ENCODE data around the gene DHX32. TPM values are rescaled to one million over a fixed set of nuclear protein-coding genes. Genes with fewer than 3 reads are reported as not detected.

The DHX32 gene
- total RNA-seq, 1 experiment from 2014 or later: 12.0 TPM

GRCh38 chr10:125868372-125868975 lies 12.6 kb downstream of the DHX32 start:
- WGBS (ENCODE audit: extremely low coverage, insufficient read length, low lambda C conversion rate): no CpG with 5 or more reads among the region's 7 CpGs
- no peaks in the 10 kb centered on the region for H4K20me1 ChIP-seq (ENCODE audit: control insufficient read depth, insufficient read depth, insufficient read length)
- H2BK12ac ChIP-seq (ENCODE audit: insufficient read length, low read depth, low read length): no peak overlapping the region
- no peak overlapping the region for H3K4ac ChIP-seq (ENCODE audit: low read depth, low read length)
- no peak for DNase-seq
- no peak overlapping the region for H3K23ac ChIP-seq (ENCODE audit: insufficient read length, low read depth, low read length)
- no peaks in the 10 kb centered on the region for H3K27me3 ChIP-seq (ENCODE audit: insufficient read depth, low read length)
- Mint-ChIP-seq H3K27me3 (ENCODE audit: low read depth) (no peaks in the 10 kb centered on the region), H3K9me3 (no peaks in the 10 kb centered on the region), H3K4me3 (no peak overlapping the region), H3K36me3 (ENCODE audit: insufficient read depth in 1 of 3, low read depth in 3 of 3) (peaks cover 3 to 12% (median 7%) of the 10 kb centered on the region in 3 experiments; a peak in 5 of 7 replicates), H3K27ac (no peak overlapping the region), H3K4me1 (peaks cover 0 to 5% of the 10 kb centered on the region in 2 experiments; a peak in 1 of 4 replicates)
- H3K27ac ChIP-seq (ENCODE audit: insufficient read length, low read depth, low read length): no peak overlapping the region
- TF ChIP-seq, protein P1, sequence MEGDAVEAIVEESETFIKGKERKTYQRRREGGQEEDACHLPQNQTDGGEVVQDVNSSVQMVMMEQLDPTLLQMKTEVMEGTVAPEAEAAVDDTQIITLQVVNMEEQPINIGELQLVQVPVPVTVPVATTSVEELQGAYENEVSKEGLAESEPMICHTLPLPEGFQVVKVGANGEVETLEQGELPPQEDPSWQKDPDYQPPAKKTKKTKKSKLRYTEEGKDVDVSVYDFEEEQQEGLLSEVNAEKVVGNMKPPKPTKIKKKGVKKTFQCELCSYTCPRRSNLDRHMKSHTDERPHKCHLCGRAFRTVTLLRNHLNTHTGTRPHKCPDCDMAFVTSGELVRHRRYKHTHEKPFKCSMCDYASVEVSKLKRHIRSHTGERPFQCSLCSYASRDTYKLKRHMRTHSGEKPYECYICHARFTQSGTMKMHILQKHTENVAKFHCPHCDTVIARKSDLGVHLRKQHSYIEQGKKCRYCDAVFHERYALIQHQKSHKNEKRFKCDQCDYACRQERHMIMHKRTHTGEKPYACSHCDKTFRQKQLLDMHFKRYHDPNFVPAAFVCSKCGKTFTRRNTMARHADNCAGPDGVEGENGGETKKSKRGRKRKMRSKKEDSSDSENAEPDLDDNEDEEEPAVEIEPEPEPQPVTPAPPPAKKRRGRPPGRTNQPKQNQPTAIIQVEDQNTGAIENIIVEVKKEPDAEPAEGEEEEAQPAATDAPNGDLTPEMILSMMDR (conservative IDR thresholded peaks at IDR 0.05): peak; percentile 93
- H3T11ph ChIP-seq (ENCODE audit: low read length): no peak overlapping the region
- no peak overlapping the region for H2AK5ac ChIP-seq (ENCODE audit: insufficient read length, low read length)
- no peaks in the 10 kb centered on the region for H3K4me1 ChIP-seq (ENCODE audit: insufficient read depth, low read length)
- no peak overlapping the region for H4K8ac ChIP-seq (replicated peaks; ENCODE audit: insufficient read length, low read depth, low read length)
- no peak overlapping the region for H3K9ac ChIP-seq (ENCODE audit: extremely low read depth, insufficient read length, low read length)
- H2BK120ac ChIP-seq (ENCODE audit: low read depth, low read length, poor library complexity, severe bottlenecking): no peak overlapping the region
- H3K23me2 ChIP-seq (ENCODE audit: insufficient read length, low read depth, low read length, poor library complexity, severe bottlenecking): no peaks in the 10 kb centered on the region
- H3K56ac ChIP-seq (ENCODE audit: insufficient read length, low read depth, low read length): no peak overlapping the region
- H2BK15ac ChIP-seq (ENCODE audit: low read depth, low read length): no peak overlapping the region
- no peak overlapping the region for H4K5ac ChIP-seq (ENCODE audit: insufficient read length, low read depth, low read length)
- no peaks in the 10 kb centered on the region for H3K9me3 ChIP-seq (ENCODE audit: control insufficient read depth, low read depth, low read length)
- no peak overlapping the region for H4K91ac ChIP-seq (ENCODE audit: insufficient read length, low read depth, low read length)
- H3K4me2 ChIP-seq (ENCODE audit: insufficient read depth, insufficient read length, low read length): no peak overlapping the region
- H3K79me2 ChIP-seq (ENCODE audit: insufficient read depth, low read length): no peaks in the 10 kb centered on the region
- H3K79me1 ChIP-seq (ENCODE audit: insufficient read depth, low read depth, low read length, poor library complexity, severe bottlenecking): no peaks in the 10 kb centered on the region
- no peak overlapping the region for H3K14ac ChIP-seq (ENCODE audit: insufficient read depth, low read length)
- no peak overlapping the region for H3K18ac ChIP-seq (ENCODE audit: insufficient read length, low read depth, low read length)
- H2AFZ ChIP-seq (ENCODE audit: low read length): no peak overlapping the region
- H2BK20ac ChIP-seq (ENCODE audit: low read depth, low read length, poor library complexity, severe bottlenecking): no peak overlapping the region
- H2BK5ac ChIP-seq (ENCODE audit: insufficient read length, low read length): no peak overlapping the region
